HepG2 (cell line): ENCODE measurements around the gene OSBPL10. TPM values are rescaled to one million over a fixed set of nuclear protein-coding genes. Genes with fewer than 3 reads are reported as not detected.
A peak's percentile ranks its signal among the peaks of the same experiment; 100 is the strongest.
"Not testable (repeated sequence)": the region's sequence is repeated elsewhere in the genome, so short reads cannot be mapped to it uniquely, and the experiment has no call there.

Experiments used
- ATAC-seq: fragments of 200-7000 bp; cut with Tn5 transposase; 3 replicates; pipeline ENCODE4 v1.9.1; 2020; ENCODE audit warnings: mild to moderate bottlenecking, moderate library complexity
- BruUV-seq: library from RNA; stranded (reverse); fragments of 400-500 nt; replicated peaks from 2 replicates; lab custom pipeline; 2021; lab: Mats Ljungman, UMichigan
- CTCF ChIA-PET: fragments of 300-600 bp; formaldehyde crosslinking; extraction: SDS; loops from one replicate; lab custom pipeline; 2021; ENCODE audit warnings: low total read pairs, inconsistent platforms, low intra/inter-chr PET ratio; lab: Yijun Ruan, JAX
- POLR2A ChIA-PET: fragments of 350-600 bp; sonication (Branson Sonifier 250); formaldehyde crosslinking; loops from one replicate; lab custom pipeline; 2020; ENCODE audit warnings: antibody characterized with exemption, inconsistent platforms; lab: Yijun Ruan, JAX
- DNase-seq: peaks from one replicate; pipeline ENCODE4 v3.0.0-alpha.2; 2015; ENCODE audit warnings: low spot score
- FAIRE-seq: peaks from 3 replicates; lab custom pipeline; 2011; peaks lifted over from hg19 to GRCh38; lab: Jason Lieb, UNC
- H2AFZ ChIP-seq: one replicate; pipeline ENCODE4 v1.6.1; 2011; ENCODE audit warnings: low read length, inconsistent platforms
- H3K27ac ChIP-seq: fragments of 300-600 bp; 3 replicates; pipeline ENCODE4 v1.8.0; 2011; ENCODE audit warnings: mixed run types, mild to moderate bottlenecking, mixed read lengths, low read length, inconsistent platforms; ENCODE audit not compliant: insufficient read depth; ENCODE audit errors: extremely low read length
- H3K27me3 ChIP-seq, 2 experiments: fragments of 200-600 bp in 1 of 2; 2 replicates in 1 of 2; 3 replicates in 1 of 2; pipeline versions ENCODE4 v1.6.0 to v1.8.0; 2011; ENCODE audit warnings: low read length in 2 of 2, mild to moderate bottlenecking in 2 of 2, moderate library complexity in 2 of 2, inconsistent platforms in 1 of 2; ENCODE audit not compliant: insufficient read depth in 2 of 2, control insufficient read depth in 1 of 2
- H3K36me3 ChIP-seq, 2 experiments: fragments of 200-600 bp in 1 of 2; replicated peaks in 1 of 2; 2 replicates in 1 of 2; 3 replicates in 1 of 2; pipeline versions ENCODE4 v1.5.1 to v1.8.0; 2011; ENCODE audit warnings: low read length in 2 of 2, inconsistent platforms in 1 of 2; ENCODE audit not compliant: insufficient read depth in 2 of 2, control insufficient read depth in 1 of 2
- H3K4me1 ChIP-seq: 2 replicates; pipeline ENCODE4 v1.5.1; 2012; ENCODE audit warnings: low read length, inconsistent platforms; ENCODE audit not compliant: insufficient read depth
- H3K4me2 ChIP-seq: 2 replicates; pipeline ENCODE4 v1.6.0; 2011; ENCODE audit warnings: low read depth, low read length, inconsistent platforms
- H3K4me3 ChIP-seq, 3 experiments: fragments of 200-600 bp in 1 of 3; sonication (generic), shearing (Covaris generic) in 1 of 3; replicated peaks in 1 of 3; 2 replicates each; pipeline ENCODE4 v1.5.1; 2011 to 2016; ENCODE audit warnings: low read length in 3 of 3, inconsistent platforms in 2 of 3, low read depth in 2 of 3, mild to moderate bottlenecking in 2 of 3, control low read depth in 1 of 3, mixed read lengths in 1 of 3; ENCODE audit not compliant: insufficient read depth in 1 of 3
- H3K79me2 ChIP-seq: one replicate; pipeline ENCODE4 v1.6.1; 2011; ENCODE audit warnings: low read length, inconsistent platforms; ENCODE audit not compliant: insufficient read depth
- H3K9ac ChIP-seq: 2 replicates; pipeline ENCODE4 v1.6.0; 2011; ENCODE audit warnings: mild to moderate bottlenecking, low read depth, low read length, inconsistent platforms; ENCODE audit not compliant: insufficient read depth
- H3K9me3 ChIP-seq: 2 replicates; pipeline ENCODE4 v1.5.1; 2012; ENCODE audit warnings: mild to moderate bottlenecking, low read length
- H4K20me1 ChIP-seq: 2 replicates; pipeline ENCODE4 v1.6.0; 2011; ENCODE audit warnings: inconsistent platforms, mild to moderate bottlenecking, low read length, moderate library complexity; ENCODE audit not compliant: insufficient read depth
- BORCS8-MEF2B ChIP-seq: sonication (generic); formaldehyde crosslinking; IDR thresholded peaks from 2 replicates; pipeline ENCODE4 v1.8.0; 2022; ENCODE audit warnings: mild to moderate bottlenecking, missing genetic modification reagents
- FOXA1 ChIP-seq, 2 experiments: fragments of 450-650 bp in 1 of 2; sonication (generic) in 1 of 2; formaldehyde crosslinking in 1 of 2; IDR thresholded peaks; 2 replicates each; pipeline versions ENCODE4 v1.4.0 to v1.6.1; 2016 to 2020; ENCODE audit warnings: missing genetic modification reagents in 1 of 2
- HDAC1 ChIP-seq: sonication (generic); formaldehyde crosslinking; IDR thresholded peaks from 2 replicates; pipeline ENCODE4 v1.5.1; 2020; ENCODE audit warnings: mild to moderate bottlenecking, missing genetic modification reagents
- PAF1 ChIP-seq: IDR thresholded peaks from 2 replicates; pipeline ENCODE4 v1.6.1; 2016; ENCODE audit warnings: missing genetic modification reagents, missing compliant biosample characterization
- SMAD1 ChIP-seq: sonication (generic); formaldehyde crosslinking; IDR thresholded peaks from 2 replicates; pipeline ENCODE4 v1.4.0; 2020; ENCODE audit warnings: missing genetic modification reagents, low read depth, mild to moderate bottlenecking, borderline replicate concordance
- SMARCE1 ChIP-seq: fragments of 450-650 bp; IDR thresholded peaks from 2 replicates; pipeline ENCODE4 v1.6.1; 2017; ENCODE audit warnings: borderline replicate concordance
- SOX6 ChIP-seq, 2 experiments: fragments of 450-650 bp in 1 of 2; sonication (generic) in 1 of 2; formaldehyde crosslinking in 1 of 2; IDR thresholded peaks; 2 replicates each; pipeline versions ENCODE4 v1.4.0 to v1.6.1; 2017 to 2020; ENCODE audit warnings: antibody characterized with exemption in 1 of 2, mild to moderate bottlenecking in 1 of 2, missing genetic modification reagents in 1 of 2
- STAG1 ChIP-seq: sonication (generic); formaldehyde crosslinking; IDR thresholded peaks from 2 replicates; pipeline ENCODE4 v1.4.0; 2020; ENCODE audit warnings: missing genetic modification reagents
- TAF15 ChIP-seq: fragments of 200-400 bp; formaldehyde crosslinking; IDR thresholded peaks from one replicate; pipeline ENCODE4 v1.6.1; 2018; ENCODE audit warnings: mild to moderate bottlenecking, low read depth, low read length; ENCODE audit not compliant: poor library complexity, severe bottlenecking
- ZBTB14 ChIP-seq: sonication (generic); formaldehyde crosslinking; IDR thresholded peaks from 2 replicates; pipeline ENCODE4 v1.4.0; 2020; ENCODE audit warnings: missing genetic modification reagents
- ZFAT ChIP-seq: sonication (generic); formaldehyde crosslinking; conservative IDR thresholded peaks from 2 replicates; pipeline ENCODE4 v1.8.1; 2023; ENCODE audit warnings: missing genetic modification reagents, inconsistent platforms
- ZNF577 ChIP-seq: sonication (generic); formaldehyde crosslinking; IDR thresholded peaks from 2 replicates; pipeline ENCODE4 v1.4.0; 2020; ENCODE audit warnings: mild to moderate bottlenecking, low read depth, missing genetic modification reagents, borderline replicate concordance
- WGBS: methylation state at CpG from one replicate; pipeline ENCODE4 v1.1.6; 2017; ENCODE audit warnings: low lambda C conversion rate; 5-methylcytosine and 5-hydroxymethylcytosine counted together
- in situ Hi-C: cut with HindIII; loops from 2 replicates; pipeline ENCODE4 v1.10.0; 2017; ENCODE audit warnings: low pct_unique_long_range_greater_than_20kb; ENCODE audit not compliant: extremely low pct_ligation_motif_present
- intact Hi-C: fragments of 100-400 bp; cut with micrococcal nuclease; formaldehyde crosslinking; loops from one replicate; pipeline ENCODE4 v1.10.0; 2022; ENCODE audit not compliant: unreplicated experiment
- polyA plus RNA-seq, 8 experiments: library from polyadenylated mRNA; depleted of rRNA in 3 of 8; stranded (reverse) in 7 of 8; unstranded in 1 of 8; fragments of >200 nt; fragmentation: Illumina TruSeq in 4 of 8; extraction: Trizol in 4 of 8; gene quantifications; 2 replicates each; pipeline versions ENCODE4 v1.2.1 to v1.2.3, GENCODE V29; 2011 to 2016; ENCODE audit warnings: low read depth in 4 of 8, missing spikeins in 1 of 8, mixed read lengths in 1 of 8; ENCODE audit not compliant: insufficient read depth in 1 of 8
- total RNA-seq, 5 experiments: library from RNA; depleted of rRNA; stranded (reverse); fragments of >200 nt; fragmentation: Illumina TruSeq; extraction: Trizol; gene quantifications; 2 replicates each; pipeline ENCODE4 v1.2.3, GENCODE V29; 2016; ENCODE audit warnings: low read depth in 1 of 5
- TF ChIP-seq, protein P1 (sequence below): sonication (generic); formaldehyde crosslinking; IDR thresholded peaks from 2 replicates; pipeline ENCODE4 v1.5.0; 2020; ENCODE audit warnings: mild to moderate bottlenecking, missing genetic modification reagents, moderate library complexity
- TF ChIP-seq, protein P2 (sequence below): IDR thresholded peaks from 2 replicates; pipeline ENCODE4 v1.6.1; 2016
- TF ChIP-seq, protein P3 (sequence below): sonication (generic); formaldehyde crosslinking; IDR thresholded peaks from 2 replicates; pipeline ENCODE4 v1.8.0; 2022; ENCODE audit warnings: mild to moderate bottlenecking, missing genetic modification reagents, moderate library complexity

The OSBPL10 gene
- total and polyA plus RNA-seq, 2 of the 13 experiments (the other 11 are each of a cell fraction or from before 2014, with no cell fraction given) = 10.3 to 28.6 TPM

DNA sequence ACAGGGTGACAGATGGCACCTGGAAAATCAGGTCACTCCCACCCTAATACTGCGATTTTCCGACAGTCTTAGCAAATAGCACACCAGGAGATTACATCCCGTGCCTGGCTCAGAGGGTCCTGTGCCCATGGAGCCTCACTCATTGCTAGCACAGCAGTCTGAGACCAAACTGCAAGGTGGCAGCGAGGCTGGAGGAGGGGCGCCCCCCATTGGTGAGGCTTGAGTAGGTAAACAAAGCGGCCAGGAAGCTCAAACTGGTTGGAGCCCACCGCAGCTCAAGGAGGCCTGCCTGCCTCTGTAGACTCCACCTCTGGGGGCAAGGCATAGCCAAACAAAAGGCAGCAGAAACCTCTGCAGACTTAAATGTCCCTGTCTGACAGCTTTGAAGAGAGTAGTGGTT is 29.6 kb upstream of the OSBPL10 start:
- WGBS = 54% methylated on average over 4 of the region's 7 CpGs
- H3K9ac ChIP-seq; in situ Hi-C loops; H3K4me3 ChIP-seq; H3K36me3 ChIP-seq; H2AFZ ChIP-seq; CTCF ChIA-PET; POLR2A ChIA-PET; BruUV-seq; H3K4me2 ChIP-seq; H3K27ac ChIP-seq; H4K20me1 ChIP-seq; intact Hi-C loops; FAIRE-seq; DNase-seq; H3K9me3 ChIP-seq; H3K27me3 ChIP-seq; H3K79me2 ChIP-seq; H3K4me1 ChIP-seq; ATAC-seq; TF ChIP-seq FOXA1 (IDR thresholded peaks at IDR 0.05): not testable (repeated sequence)
- TF ChIP-seq FOXA1 (CRISPR knock-in tag; IDR thresholded peaks at IDR 0.05) = peak; percentile 62
- peak; percentile 37 for TF ChIP-seq STAG1 (CRISPR knock-in tag)
- TF ChIP-seq, protein P1, sequence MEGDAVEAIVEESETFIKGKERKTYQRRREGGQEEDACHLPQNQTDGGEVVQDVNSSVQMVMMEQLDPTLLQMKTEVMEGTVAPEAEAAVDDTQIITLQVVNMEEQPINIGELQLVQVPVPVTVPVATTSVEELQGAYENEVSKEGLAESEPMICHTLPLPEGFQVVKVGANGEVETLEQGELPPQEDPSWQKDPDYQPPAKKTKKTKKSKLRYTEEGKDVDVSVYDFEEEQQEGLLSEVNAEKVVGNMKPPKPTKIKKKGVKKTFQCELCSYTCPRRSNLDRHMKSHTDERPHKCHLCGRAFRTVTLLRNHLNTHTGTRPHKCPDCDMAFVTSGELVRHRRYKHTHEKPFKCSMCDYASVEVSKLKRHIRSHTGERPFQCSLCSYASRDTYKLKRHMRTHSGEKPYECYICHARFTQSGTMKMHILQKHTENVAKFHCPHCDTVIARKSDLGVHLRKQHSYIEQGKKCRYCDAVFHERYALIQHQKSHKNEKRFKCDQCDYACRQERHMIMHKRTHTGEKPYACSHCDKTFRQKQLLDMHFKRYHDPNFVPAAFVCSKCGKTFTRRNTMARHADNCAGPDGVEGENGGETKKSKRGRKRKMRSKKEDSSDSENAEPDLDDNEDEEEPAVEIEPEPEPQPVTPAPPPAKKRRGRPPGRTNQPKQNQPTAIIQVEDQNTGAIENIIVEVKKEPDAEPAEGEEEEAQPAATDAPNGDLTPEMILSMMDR (CRISPR knock-in tag) = peak; percentile 49

DNA sequence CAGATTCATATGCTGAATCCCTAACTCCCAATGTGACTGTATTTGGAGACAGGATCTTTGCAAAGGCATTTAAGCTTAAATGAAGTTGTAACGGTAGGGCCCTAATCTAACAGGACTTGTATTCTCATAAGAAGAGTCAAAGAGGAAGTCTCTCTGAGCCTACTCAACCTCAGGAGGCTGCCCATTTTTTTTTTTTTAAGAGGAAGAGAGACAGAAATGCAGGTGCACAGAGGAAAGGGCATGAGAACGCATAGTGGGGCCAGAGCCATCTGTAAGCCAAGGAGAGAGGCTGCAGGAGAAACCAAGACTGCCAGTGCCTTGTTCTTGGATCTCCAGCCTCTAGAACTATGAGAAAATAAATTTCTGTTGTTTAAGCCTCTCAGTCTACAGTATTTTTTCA is 28.9 kb upstream of the OSBPL10 start:
- Histone ChIP-seq H3K36me3 (no peaks in the 10 kb centered on the region), H2AFZ (no peak overlapping the region), H3K9me3 (no peaks in the 10 kb centered on the region), H3K4me2 (no peak overlapping the region), H3K4me3 (no peak overlapping the region), H3K9ac (no peak overlapping the region), H3K27me3 (no peaks in the 10 kb centered on the region), H3K4me1 (no peaks in the 10 kb centered on the region), H4K20me1 (no peaks in the 10 kb centered on the region), H3K79me2 (no peaks in the 10 kb centered on the region), H3K27ac (no peak overlapping the region)
- ATAC-seq (no peak), DNase-seq (no peak), FAIRE-seq (no peak)
- CTCF ChIA-PET = no interaction called here
- intact Hi-C loops (no loop called here), in situ Hi-C loops (no loop called here)
- no TSS peak for BruUV-seq
- TF ChIP-seq SOX6 (IDR thresholded peaks at IDR 0.05) (no peak), SOX6 (CRISPR knock-in tag; IDR thresholded peaks at IDR 0.05) (no peak), SMAD1 (CRISPR knock-in tag) (no peak), SMARCE1 (no peak), HDAC1 (CRISPR knock-in tag) (no peak), ZBTB14 (CRISPR knock-in tag) (no peak), ZFAT (no peak), PAF1 (CRISPR knock-in tag) (no peak), TAF15 (no peak), BORCS8-MEF2B (CRISPR knock-in tag) (no peak), ZNF577 (CRISPR knock-in tag) (no peak), STAG1 (CRISPR knock-in tag) (no peak)
- TF ChIP-seq, protein P2, sequence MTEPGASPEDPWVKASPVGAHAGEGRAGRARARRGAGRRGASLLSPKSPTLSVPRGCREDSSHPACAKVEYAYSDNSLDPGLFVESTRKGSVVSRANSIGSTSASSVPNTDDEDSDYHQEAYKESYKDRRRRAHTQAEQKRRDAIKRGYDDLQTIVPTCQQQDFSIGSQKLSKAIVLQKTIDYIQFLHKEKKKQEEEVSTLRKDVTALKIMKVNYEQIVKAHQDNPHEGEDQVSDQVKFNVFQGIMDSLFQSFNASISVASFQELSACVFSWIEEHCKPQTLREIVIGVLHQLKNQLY = no peak
- TF ChIP-seq, protein P3, sequence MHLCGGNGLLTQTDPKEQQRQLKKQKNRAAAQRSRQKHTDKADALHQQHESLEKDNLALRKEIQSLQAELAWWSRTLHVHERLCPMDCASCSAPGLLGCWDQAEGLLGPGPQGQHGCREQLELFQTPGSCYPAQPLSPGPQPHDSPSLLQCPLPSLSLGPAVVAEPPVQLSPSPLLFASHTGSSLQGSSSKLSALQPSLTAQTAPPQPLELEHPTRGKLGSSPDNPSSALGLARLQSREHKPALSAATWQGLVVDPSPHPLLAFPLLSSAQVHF (CRISPR knock-in tag) = no peak
- WGBS = 64% methylated on average over 2 of the region's 2 CpGs
- POLR2A ChIA-PET = no interaction called here
